ENCODE results near the gene BTAF1. TPM values are rescaled to one million over a fixed set of nuclear protein-coding genes. Genes with fewer than 3 reads are reported as not detected.

The BTAF1 gene
- total RNA-seq, 1 donor from 2014 or later, result 29.2 TPM

- H3K4me3 Mint-ChIP-seq (ENCODE audit: unreplicated experiment), result no peak overlapping the region
- no peak overlapping the region for H3K27ac Mint-ChIP-seq (ENCODE audit: unreplicated experiment)
- DNase-seq (ENCODE audit: low read depth) (no peak), FAIRE-seq (peak; percentile 39)
- no peaks in the 10 kb centered on the region for H3K9me3 Mint-ChIP-seq (ENCODE audit: unreplicated experiment)
- H3K9ac ChIP-seq (ENCODE audit: low read length), result no peak overlapping the region
- H3K4me1 ChIP-seq (ENCODE audit: insufficient read depth, low read length), result no peaks in the 10 kb centered on the region
- no peaks in the 10 kb centered on the region for H4K20me1 ChIP-seq (ENCODE audit: insufficient read depth, low read length)
- no peaks in the 10 kb centered on the region for H3K9me3 ChIP-seq (ENCODE audit: insufficient read depth, low read depth, low read length)
- H3K27me3 Mint-ChIP-seq (ENCODE audit: low read depth, unreplicated experiment), result no peaks in the 10 kb centered on the region
- H3K36me3 Mint-ChIP-seq (ENCODE audit: low read depth, unreplicated experiment), result peaks cover 11% of the 10 kb centered on the region
- H3K27ac ChIP-seq (ENCODE audit: low read depth, low read length), result no peak overlapping the region
- no peak overlapping the region for H2AFZ ChIP-seq (ENCODE audit: low read depth, low read length)
- no peak overlapping the region for H3K4me3 ChIP-seq (ENCODE audit: insufficient read depth, low read depth, low read length)
- H3K4me2 ChIP-seq (ENCODE audit: low read length), result no peak overlapping the region
- H3K79me2 ChIP-seq (ENCODE audit: insufficient read depth, low read length), result no peaks in the 10 kb centered on the region
- no peaks in the 10 kb centered on the region for H3K27me3 ChIP-seq (ENCODE audit: insufficient read depth, low read length)
- H3K4me1 Mint-ChIP-seq (ENCODE audit: low read depth, unreplicated experiment), result peaks cover 4% of the 10 kb centered on the region
- peaks cover 7% of the 10 kb centered on the region for H3K36me3 ChIP-seq (ENCODE audit: insufficient read depth, low read length)
- TF ChIP-seq, protein P1, sequence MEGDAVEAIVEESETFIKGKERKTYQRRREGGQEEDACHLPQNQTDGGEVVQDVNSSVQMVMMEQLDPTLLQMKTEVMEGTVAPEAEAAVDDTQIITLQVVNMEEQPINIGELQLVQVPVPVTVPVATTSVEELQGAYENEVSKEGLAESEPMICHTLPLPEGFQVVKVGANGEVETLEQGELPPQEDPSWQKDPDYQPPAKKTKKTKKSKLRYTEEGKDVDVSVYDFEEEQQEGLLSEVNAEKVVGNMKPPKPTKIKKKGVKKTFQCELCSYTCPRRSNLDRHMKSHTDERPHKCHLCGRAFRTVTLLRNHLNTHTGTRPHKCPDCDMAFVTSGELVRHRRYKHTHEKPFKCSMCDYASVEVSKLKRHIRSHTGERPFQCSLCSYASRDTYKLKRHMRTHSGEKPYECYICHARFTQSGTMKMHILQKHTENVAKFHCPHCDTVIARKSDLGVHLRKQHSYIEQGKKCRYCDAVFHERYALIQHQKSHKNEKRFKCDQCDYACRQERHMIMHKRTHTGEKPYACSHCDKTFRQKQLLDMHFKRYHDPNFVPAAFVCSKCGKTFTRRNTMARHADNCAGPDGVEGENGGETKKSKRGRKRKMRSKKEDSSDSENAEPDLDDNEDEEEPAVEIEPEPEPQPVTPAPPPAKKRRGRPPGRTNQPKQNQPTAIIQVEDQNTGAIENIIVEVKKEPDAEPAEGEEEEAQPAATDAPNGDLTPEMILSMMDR (IDR thresholded peaks at IDR 0.05; ENCODE audit: insufficient read depth, low read depth, low read length), result no peak
Measured at GRCh38 chr10:92003258-92003657, 79.7 kb downstream of the BTAF1 start.

DNA sequence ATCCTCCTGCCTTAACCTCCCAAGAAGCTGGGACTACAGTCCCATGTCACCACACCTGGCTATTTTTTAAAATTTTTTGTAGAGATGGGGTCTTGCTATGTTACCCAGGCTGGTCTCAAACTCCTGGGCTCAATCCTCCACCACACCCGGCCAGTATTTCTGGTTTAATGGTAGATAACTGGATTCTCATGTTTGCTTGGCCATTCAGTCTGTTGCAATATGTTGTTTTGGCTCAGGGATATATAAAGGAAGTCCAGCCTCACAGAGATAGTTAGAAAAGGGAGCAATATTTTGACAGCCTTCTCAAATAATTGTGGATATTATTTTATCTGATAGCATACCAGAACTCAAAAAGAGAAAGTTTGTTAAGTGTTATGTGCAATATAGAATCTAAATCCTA, 82.4 kb downstream of the BTAF1 start:
- no peaks in the 10 kb centered on the region for H3K9me3 Mint-ChIP-seq (ENCODE audit: unreplicated experiment)
- no peaks in the 10 kb centered on the region for H3K27me3 ChIP-seq (ENCODE audit: insufficient read depth, low read length)
- FAIRE-seq, result no peak
- peaks cover 8% of the 10 kb centered on the region for H3K4me1 Mint-ChIP-seq (ENCODE audit: low read depth, unreplicated experiment)
- no peak overlapping the region for H3K9ac ChIP-seq (ENCODE audit: low read length)
- H4K20me1 ChIP-seq (ENCODE audit: insufficient read depth, low read length), result no peaks in the 10 kb centered on the region
- H3K4me3 Mint-ChIP-seq (ENCODE audit: unreplicated experiment), result no peak overlapping the region
- no peaks in the 10 kb centered on the region for H3K9me3 ChIP-seq (ENCODE audit: insufficient read depth, low read depth, low read length)
- H2AFZ ChIP-seq (ENCODE audit: low read depth, low read length), result no peak overlapping the region
- no peak overlapping the region for H3K27ac Mint-ChIP-seq (ENCODE audit: unreplicated experiment)
- no peak overlapping the region for H3K4me2 ChIP-seq (ENCODE audit: low read length)
- no peaks in the 10 kb centered on the region for H3K4me1 ChIP-seq (ENCODE audit: insufficient read depth, low read length)
- H3K4me3 ChIP-seq (ENCODE audit: insufficient read depth, low read depth, low read length), result no peak overlapping the region
- DNase-seq (ENCODE audit: low read depth), result no peak
- H3K27me3 Mint-ChIP-seq (ENCODE audit: low read depth, unreplicated experiment), result no peaks in the 10 kb centered on the region
- peaks cover 10% of the 10 kb centered on the region for H3K36me3 Mint-ChIP-seq (ENCODE audit: low read depth, unreplicated experiment)
- H3K79me2 ChIP-seq (ENCODE audit: insufficient read depth, low read length), result no peaks in the 10 kb centered on the region
- H3K27ac ChIP-seq (ENCODE audit: low read depth, low read length), result no peak overlapping the region
- TF ChIP-seq, protein P1 (IDR thresholded peaks at IDR 0.05; ENCODE audit: insufficient read depth, low read depth, low read length), result no peak
- no peak for TF ChIP-seq EZH2 (IDR thresholded peaks at IDR 0.05; ENCODE audit: insufficient read depth, low read length)
- peaks cover 2% of the 10 kb centered on the region for H3K36me3 ChIP-seq (ENCODE audit: insufficient read depth, low read length)

DNA sequence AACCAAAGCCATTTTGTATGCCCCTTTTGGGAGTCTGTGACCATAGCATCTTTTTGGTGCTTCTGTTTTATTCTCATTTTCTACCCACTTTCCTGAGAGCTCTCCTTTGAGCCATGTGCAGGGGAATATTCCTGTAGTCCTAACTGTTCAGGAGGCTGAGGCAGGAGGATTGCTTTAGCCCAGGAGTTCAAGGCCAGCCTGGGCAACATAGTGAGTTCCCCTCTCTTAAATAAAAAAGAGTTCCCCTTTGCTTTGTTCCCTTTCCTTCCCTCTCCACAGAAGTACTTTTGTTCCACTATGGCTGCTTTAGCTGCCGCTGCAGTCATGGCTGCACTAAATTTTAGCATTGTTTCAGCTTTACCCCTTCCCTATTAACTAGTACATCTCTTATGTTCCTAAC, 85.9 kb downstream of the BTAF1 start:
- no peak overlapping the region for H3K4me2 ChIP-seq (ENCODE audit: low read length)
- no peaks in the 10 kb centered on the region for H3K79me2 ChIP-seq (ENCODE audit: insufficient read depth, low read length)
- H4K20me1 ChIP-seq (ENCODE audit: insufficient read depth, low read length), result peaks cover 4% of the 10 kb centered on the region
- H2AFZ ChIP-seq (ENCODE audit: low read depth, low read length), result no peak overlapping the region
- no peak overlapping the region for H3K27ac ChIP-seq (ENCODE audit: low read depth, low read length)
- peaks cover 6% of the 10 kb centered on the region for H3K4me1 Mint-ChIP-seq (ENCODE audit: low read depth, unreplicated experiment)
- peaks cover 11% of the 10 kb centered on the region for H3K36me3 ChIP-seq (ENCODE audit: insufficient read depth, low read length)
- H3K27me3 ChIP-seq (ENCODE audit: insufficient read depth, low read length), result no peaks in the 10 kb centered on the region
- DNase-seq (ENCODE audit: low read depth), result no peak
- H3K9me3 ChIP-seq (ENCODE audit: insufficient read depth, low read depth, low read length), result no peaks in the 10 kb centered on the region
- H3K9ac ChIP-seq (ENCODE audit: low read length), result no peak overlapping the region
- H3K36me3 Mint-ChIP-seq (ENCODE audit: low read depth, unreplicated experiment), result peaks cover 10% of the 10 kb centered on the region
- H3K4me3 Mint-ChIP-seq (ENCODE audit: unreplicated experiment), result no peak overlapping the region
- H3K27ac Mint-ChIP-seq (ENCODE audit: unreplicated experiment), result no peak overlapping the region
- TF ChIP-seq, protein P1 (IDR thresholded peaks at IDR 0.05; ENCODE audit: insufficient read depth, low read depth, low read length), result no peak
- no peak for TF ChIP-seq EZH2 (IDR thresholded peaks at IDR 0.05; ENCODE audit: insufficient read depth, low read length)
- H3K27me3 Mint-ChIP-seq (ENCODE audit: low read depth, unreplicated experiment), result no peaks in the 10 kb centered on the region
- no peak for FAIRE-seq
- H3K4me3 ChIP-seq (ENCODE audit: insufficient read depth, low read depth, low read length), result no peak overlapping the region
- H3K4me1 ChIP-seq (ENCODE audit: insufficient read depth, low read length), result no peaks in the 10 kb centered on the region
- no peaks in the 10 kb centered on the region for H3K9me3 Mint-ChIP-seq (ENCODE audit: unreplicated experiment)

Measured in astrocyte (in vitro differentiated cells and primary cell).